Measurements from ENCODE around the gene CRIP1. TPM values are rescaled to one million over a fixed set of nuclear protein-coding genes. Genes with fewer than 3 reads are reported as not detected.
A peak's percentile ranks its signal among the peaks of the same experiment; 100 is the strongest.

Gene CRIP1
- total RNA-seq, 3 donors from 2014 or later = 24.1 to 32.8 (median 32.8) TPM

DNA sequence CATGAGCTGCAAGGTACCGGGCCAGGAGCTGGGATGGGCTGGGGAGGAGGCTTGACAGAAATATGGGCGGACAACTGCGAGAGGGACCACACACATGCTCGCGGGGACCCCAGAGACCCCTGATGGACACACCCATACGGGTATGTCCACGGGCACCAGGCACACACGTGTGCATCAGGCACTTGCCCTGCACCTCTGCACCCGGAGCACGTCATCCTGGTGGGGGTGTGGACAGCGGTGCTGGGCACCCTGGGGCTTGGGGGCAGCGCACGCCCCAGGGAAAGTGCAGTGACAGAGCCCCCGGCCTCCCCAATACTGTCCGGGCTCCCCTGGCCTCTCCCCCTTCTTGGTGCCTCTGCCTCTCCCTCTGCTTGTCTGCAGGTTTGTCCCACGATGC lies 1.7 kb upstream of the CRIP1 start:
- Histone ChIP-seq H3K27me3 (no peaks in the 10 kb centered on the region), H3K4me1 (peaks cover 42 to 46% of the 10 kb centered on the region in 2 donors), H3K4me3 (no peak overlapping the region), H3K9me3 (no peaks in the 10 kb centered on the region), H3K36me3 (no peaks in the 10 kb centered on the region), H3K27ac (peak overlapping the region; percentile 99 to 100)
- DNase-seq (ENCODE audit: low spot score in 2 of 2) = no peak
- intact Hi-C loops (cut with DNase I; ENCODE audit: low total_unique reads) = no loop called here
- no peak for TF ChIP-seq POLR2AphosphoS5 (IDR thresholded peaks at IDR 0.05)

GRCh38 chr14:105485739-105486162 lies 935 bp upstream of the CRIP1 start:
- peak overlapping the region; percentile 99 to 100 for H3K27ac ChIP-seq
- intact Hi-C loops (cut with DNase I; ENCODE audit: low total_unique reads) = no loop called here

DNA sequence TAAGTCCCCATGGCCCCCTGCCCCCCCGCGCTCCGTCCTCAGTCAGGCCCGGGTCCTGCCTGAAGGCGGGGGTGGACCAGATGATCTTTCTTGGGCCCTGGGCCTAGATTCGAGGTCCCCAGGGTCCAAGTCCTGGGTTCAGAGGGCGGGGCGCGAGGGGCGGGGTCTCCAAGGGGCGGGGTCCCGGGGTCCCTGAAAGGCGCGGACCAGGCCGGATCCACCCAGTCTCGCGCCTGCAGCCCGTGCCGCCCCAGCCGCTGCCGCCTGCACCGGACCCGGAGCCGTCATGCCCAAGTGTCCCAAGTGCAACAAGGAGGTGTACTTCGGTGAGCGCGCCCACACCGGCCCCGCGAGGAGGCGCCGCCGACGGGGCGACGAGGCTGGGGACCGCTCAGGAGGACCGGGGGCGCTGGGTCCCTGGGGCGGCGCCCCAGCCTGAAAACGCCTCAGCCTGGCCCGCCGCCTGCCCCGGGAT lies 325 bp downstream of the CRIP1 start:
- Histone ChIP-seq H3K4me1 (peaks cover 29 to 41% of the 10 kb centered on the region in 2 donors), H3K9me3 (no peaks in the 10 kb centered on the region), H3K27me3 (no peaks in the 10 kb centered on the region), H3K27ac (peak overlapping the region; percentile 99 to 100), H3K4me3 (peak overlapping the region; percentile 53 to 79 (median 72)), H3K36me3 (no peaks in the 10 kb centered on the region)
- intact Hi-C loops (cut with DNase I; ENCODE audit: low total_unique reads) = no loop called here
- peak in 1 of 3 donors; percentile 9 for TF ChIP-seq POLR2AphosphoS5 (IDR thresholded peaks at IDR 0.05)
- TF ChIP-seq POLR2A (IDR thresholded peaks at IDR 0.05) = no peak
- DNase-seq (ENCODE audit: low spot score in 2 of 2) = no peak

More at GRCh38 chr14:105485739-105486162, 935 bp upstream of the CRIP1 start:
- TF ChIP-seq, protein P1, sequence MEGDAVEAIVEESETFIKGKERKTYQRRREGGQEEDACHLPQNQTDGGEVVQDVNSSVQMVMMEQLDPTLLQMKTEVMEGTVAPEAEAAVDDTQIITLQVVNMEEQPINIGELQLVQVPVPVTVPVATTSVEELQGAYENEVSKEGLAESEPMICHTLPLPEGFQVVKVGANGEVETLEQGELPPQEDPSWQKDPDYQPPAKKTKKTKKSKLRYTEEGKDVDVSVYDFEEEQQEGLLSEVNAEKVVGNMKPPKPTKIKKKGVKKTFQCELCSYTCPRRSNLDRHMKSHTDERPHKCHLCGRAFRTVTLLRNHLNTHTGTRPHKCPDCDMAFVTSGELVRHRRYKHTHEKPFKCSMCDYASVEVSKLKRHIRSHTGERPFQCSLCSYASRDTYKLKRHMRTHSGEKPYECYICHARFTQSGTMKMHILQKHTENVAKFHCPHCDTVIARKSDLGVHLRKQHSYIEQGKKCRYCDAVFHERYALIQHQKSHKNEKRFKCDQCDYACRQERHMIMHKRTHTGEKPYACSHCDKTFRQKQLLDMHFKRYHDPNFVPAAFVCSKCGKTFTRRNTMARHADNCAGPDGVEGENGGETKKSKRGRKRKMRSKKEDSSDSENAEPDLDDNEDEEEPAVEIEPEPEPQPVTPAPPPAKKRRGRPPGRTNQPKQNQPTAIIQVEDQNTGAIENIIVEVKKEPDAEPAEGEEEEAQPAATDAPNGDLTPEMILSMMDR (IDR thresholded peaks at IDR 0.05) = no peak
- no peak for TF ChIP-seq POLR2A (IDR thresholded peaks at IDR 0.05)
- TF ChIP-seq POLR2AphosphoS5 (IDR thresholded peaks at IDR 0.05) = no peak
- peaks cover 39 to 46% of the 10 kb centered on the region in 2 donors for H3K4me1 ChIP-seq
- H3K27me3 ChIP-seq = no peaks in the 10 kb centered on the region
- H3K36me3 ChIP-seq = no peaks in the 10 kb centered on the region
- peak overlapping the region in 1 of 3 donors; percentile 72 for H3K4me3 ChIP-seq
- no peak for DNase-seq (ENCODE audit: low spot score in 2 of 2)
- H3K9me3 ChIP-seq = no peaks in the 10 kb centered on the region

GRCh38 chr14:105487449-105487985 lies 831 bp downstream of the CRIP1 start:
- Histone ChIP-seq H3K27me3 (no peaks in the 10 kb centered on the region), H3K4me1 (peaks cover 24 to 35% of the 10 kb centered on the region in 2 donors), H3K36me3 (no peaks in the 10 kb centered on the region), H3K27ac (peak overlapping the region; percentile 99 to 100), H3K9me3 (no peaks in the 10 kb centered on the region), H3K4me3 (peak overlapping the region; percentile 53 to 79 (median 72))
- DNase-seq (ENCODE audit: low spot score in 2 of 2) = no peak
- TF ChIP-seq, protein P1 (IDR thresholded peaks at IDR 0.05) = no peak
- no peak for TF ChIP-seq POLR2AphosphoS5 (IDR thresholded peaks at IDR 0.05)
- TF ChIP-seq POLR2A (IDR thresholded peaks at IDR 0.05) = no peak
- intact Hi-C loops (cut with DNase I; ENCODE audit: low total_unique reads) = no loop called here

DNA sequence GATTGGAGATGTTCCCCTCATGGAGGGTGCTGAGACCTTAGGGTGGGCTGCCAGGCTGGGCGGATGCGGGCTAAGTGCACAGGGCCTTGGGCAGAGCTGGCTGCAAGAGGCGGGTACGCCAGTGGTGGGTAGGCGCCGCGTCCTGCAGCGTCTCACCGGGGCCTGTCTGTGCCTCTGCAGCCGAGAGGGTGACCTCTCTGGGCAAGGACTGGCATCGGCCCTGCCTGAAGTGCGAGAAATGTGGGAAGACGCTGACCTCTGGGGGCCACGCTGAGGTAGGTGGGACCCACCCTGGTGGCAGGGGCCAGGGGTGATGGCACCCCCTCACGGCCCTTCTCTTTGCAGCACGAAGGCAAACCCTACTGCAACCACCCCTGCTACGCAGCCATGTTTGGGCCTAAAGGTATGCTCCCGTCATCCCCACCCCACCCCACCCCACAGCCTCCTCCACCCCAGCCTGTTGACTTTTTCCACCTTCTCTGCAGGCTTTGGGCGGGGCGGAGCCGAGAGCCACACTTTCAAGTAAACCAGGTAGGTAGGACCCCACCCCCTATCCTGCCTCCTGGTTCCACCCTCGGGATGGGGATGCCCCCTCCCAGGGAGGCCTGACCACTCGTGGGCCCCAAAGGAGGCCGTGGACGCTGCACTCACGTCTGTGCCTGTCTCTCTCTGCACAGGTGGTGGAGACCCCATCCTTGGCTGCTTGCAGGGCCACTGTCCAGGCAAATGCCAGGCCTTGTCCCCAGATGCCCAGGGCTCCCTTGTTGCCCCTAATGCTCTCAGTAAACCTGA lies 1.5 kb downstream of the CRIP1 start:
- Histone ChIP-seq H3K9me3 (no peaks in the 10 kb centered on the region), H3K4me3 (peak overlapping the region; percentile 53 to 79 (median 72)), H3K36me3 (no peaks in the 10 kb centered on the region), H3K4me1 (peaks cover 18 to 29% of the 10 kb centered on the region in 2 donors), H3K27ac (peak overlapping the region; percentile 99 to 100), H3K27me3 (no peaks in the 10 kb centered on the region)
- TF ChIP-seq, protein P1 (IDR thresholded peaks at IDR 0.05) = no peak
- TF ChIP-seq POLR2AphosphoS5 (IDR thresholded peaks at IDR 0.05) (no peak), POLR2A (IDR thresholded peaks at IDR 0.05) (no peak)
- intact Hi-C loops (cut with DNase I; ENCODE audit: low total_unique reads) = no loop called here
- peak in 1 of 2 donors; percentile 22 for DNase-seq (ENCODE audit: low spot score in 2 of 2)

All from breast epithelium (tissue), 4 donors.